GM20431 (cell line): ENCODE results near the gene SDC3.
"Not testable (repeated sequence)": the region's sequence is repeated elsewhere in the genome, so short reads cannot be mapped to it uniquely, and the experiment has no call there.

Experiments used
- in situ Hi-C: fragments of 300-500 bp; cut with MseI, MboI; formaldehyde crosslinking; loops from one replicate; pipeline ENCODE4 v1.15.0; 2020; ENCODE audit warnings: low sequenced_read_pairs; ENCODE audit not compliant: unreplicated experiment

SDC3 gene

GRCh38 chr1:30879126-30879786 lies 29.3 kb downstream of the SDC3 start:
- in situ Hi-C loops: no loop called here

DNA sequence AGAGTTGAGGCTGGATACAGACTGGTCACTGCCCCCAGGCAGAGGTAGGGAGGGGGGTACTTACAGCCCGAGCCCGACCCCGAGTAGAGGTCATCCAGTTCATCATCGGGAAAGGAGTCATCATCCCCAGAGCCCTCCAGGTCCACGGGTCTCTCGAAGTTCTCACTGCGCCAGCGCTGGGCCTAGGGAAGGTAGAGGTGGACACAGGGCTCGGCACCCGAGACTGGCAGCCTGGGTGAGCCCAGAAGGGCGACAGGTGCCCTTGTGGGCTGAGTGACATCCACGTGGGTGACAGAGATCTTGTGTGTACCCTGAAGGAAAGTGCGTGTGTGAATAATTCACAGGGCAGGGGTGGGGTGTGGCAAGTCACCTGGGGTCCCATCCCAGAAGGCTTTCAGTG lies 30.0 kb downstream of the SDC3 start:
- in situ Hi-C loops: no loop called here

DNA sequence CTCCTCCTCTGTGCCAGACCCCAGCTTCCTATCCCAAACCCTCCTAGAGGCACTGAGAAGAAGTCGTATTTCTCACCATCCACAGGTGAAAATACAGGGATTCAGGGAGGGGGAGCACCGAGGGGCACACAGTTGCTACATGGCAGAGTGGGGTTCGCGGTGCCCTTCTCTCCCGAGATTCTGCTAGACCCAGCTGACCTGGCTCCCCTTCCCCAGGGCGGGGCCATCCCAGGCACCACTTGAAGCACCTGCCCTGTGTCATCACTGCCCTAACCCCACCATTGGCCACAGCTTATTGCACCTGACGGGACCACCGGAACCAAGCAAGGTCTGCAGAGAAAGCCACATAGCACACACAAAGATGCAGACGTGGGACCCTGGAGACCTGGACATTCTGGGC lies 30.5 kb downstream of the SDC3 start:
- in situ Hi-C loops: no loop called here

GRCh38 chr1:30877205-30877912 lies 31.2 kb downstream of the SDC3 start:
- in situ Hi-C loops: no loop called here

DNA sequence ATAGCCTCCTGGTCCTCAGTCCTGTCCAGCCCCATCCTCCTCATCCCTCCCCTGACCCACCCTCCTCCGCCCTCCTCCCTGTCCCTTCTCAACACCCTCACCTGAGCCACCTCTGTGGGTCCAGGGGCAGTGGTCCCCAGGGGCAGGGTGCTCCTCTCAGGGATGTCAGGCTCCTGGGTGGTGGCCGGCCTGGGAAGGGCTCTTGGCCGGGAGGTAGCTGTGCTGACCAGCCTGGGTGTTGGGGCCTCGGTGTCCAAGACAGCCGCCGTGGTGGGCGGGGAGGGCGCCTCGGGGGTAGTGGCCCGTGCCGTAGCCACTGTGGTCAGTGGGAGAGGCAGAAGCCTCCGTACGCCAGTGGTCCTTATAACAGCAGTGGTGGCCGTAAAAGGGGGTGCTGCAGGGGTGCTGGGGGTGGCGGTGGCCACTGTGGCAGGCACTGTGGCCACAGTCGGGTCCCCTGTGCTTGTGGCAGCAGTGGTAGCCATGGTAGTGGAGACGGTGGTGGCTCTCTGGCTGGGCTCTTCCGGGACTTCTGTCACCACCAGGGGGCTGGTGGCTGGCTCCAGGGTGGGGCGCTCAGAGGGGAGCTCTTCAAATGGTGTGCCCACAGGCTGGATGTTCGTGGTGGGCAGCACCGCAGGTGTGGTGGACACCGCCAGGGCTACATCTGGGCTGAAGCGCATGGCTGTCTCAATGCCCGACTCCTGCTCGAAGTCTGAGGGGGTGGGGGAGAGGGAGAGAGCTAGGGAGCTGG lies 31.9 kb downstream of the SDC3 start:
- in situ Hi-C loops: no loop called here

DNA sequence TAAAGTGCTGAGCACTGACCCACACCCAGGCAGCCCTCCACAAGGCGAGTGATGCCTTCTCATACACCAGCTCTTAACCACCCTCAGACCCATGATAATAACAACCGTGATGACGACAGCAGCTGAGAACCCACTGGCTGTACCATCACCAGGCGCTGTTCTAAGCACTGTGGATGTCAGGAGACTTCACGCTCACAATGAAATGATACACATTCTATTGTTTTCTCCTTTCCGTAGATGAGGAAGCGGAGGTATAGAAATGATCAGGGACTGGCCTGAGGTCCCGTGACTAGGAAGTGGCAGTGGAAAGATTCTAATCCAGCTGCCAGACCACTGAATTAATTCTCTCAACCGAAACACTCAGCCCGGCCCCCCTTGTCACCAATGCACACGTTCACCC lies 32.6 kb downstream of the SDC3 start:
- in situ Hi-C loops: no loop called here

- in situ Hi-C loops: no loop called here
Measured at GRCh38 chr1:30875197-30875596, 33.4 kb downstream of the SDC3 start.

DNA sequence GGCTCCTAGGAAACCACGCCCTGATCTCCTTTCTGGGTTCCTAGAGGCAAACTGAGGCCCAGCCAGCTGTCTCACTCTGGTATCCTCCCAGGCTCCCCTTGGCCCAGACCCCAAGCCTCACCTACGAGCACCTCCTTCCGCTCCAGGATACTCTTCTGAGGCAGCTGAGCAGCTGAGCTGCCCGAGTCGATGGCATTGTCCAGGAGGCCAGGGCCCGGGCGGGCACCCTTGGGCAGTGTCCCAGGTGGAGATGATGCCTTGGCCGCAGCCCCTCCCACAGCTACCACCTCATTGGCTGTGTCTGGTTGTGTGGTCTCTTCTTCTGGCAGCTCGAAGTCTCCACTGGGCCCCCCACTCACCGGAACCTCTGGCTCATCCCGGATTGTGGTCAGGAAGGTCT lies 34.4 kb downstream of the SDC3 start:
- in situ Hi-C loops: no loop called here

GRCh38 chr1:30872948-30873263 lies 35.7 kb downstream of the SDC3 start:
- in situ Hi-C loops: no loop called here

DNA sequence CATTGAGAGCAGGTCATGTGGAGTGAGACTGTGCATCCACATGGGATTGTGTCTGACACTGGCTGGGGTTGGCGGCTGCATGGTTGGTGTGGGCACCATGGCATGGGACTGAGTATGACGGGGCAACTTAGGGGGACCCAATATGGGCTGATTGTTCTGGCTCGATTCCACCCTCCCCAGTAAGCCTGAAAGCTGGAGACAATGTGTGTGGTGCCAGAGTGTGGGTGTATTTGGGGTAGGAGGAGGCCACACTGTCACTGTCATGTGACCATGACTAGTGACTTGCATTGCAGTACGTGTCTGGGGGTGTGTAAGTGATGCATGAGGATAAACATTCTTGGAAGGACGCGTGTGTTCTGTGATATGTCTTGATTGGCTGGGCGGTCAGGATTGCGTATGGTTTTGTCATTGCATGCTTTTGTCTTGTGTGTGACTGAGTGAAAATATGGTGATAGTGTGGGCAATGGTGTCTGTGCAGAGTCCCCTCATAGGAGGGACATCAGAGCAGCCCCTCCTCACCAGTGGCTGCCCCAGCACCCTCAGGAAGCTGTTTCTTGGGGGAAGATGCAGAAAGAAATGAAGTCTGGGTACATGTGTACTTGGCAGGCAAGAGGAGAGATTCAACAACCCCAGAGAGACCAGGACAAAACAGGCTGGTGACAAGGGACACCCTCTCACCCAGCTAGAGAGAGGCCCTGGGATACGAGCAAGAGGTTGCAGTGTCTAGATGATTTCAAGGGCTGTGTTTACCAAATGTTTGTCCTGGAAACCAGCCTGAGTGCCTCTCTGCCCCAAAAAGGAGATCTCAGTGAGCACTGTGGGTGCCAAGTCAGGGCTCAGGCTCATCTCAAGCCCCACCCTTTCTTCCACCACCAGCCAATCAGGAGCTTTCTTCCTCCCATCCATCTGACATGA lies 36.3 kb downstream of the SDC3 start:
- in situ Hi-C loops: no loop called here

DNA sequence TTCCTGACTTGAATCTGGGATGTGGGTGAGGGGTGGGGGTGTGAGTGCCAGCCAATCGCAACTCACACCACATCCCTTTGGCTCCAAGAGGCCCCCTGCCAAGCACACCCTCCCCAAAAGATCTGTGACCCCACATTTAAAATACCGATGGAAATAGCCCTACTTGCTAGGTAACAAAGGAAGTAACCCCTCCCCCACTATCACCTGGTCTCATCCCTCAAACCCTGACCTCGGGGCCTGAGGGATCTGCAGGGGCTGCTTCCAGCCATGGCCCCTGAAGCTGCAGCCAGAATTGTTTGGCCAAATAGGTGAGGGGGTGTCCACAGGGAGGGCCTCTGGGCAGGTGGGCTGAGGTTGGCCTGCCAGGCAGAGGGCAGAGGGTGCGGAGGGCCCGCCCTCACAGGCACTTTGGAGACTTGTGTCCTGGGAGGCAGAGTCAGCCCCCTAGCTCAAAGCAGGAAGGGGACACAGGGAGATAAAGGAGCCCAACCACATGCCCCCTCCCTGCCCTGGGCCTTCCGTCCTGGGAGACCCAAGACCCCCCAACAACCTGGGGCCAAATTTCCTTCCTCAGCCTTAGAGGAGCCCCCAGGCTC lies 37.2 kb downstream of the SDC3 start:
- in situ Hi-C loops: no loop called here

DNA sequence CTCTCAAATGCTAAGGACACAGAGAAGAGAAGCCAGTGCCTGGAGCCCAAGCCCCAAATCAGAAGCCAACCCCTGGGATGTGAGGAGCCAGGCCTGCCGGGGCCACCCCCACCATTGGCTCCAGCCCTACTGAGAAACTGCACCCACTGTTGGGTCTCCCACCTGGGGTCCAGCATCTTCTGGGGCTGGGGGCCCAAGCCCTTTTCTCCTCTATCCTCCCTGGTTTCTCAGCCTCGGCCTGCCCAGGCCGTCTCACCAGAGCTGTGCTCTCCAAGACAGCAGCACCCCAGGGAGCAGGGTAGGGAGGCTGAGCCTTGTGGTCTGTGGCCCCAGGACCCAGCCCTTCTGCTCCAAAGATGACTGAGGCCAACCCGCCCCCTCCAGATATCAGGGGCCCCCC lies 37.9 kb downstream of the SDC3 start:
- in situ Hi-C loops: no loop called here

DNA sequence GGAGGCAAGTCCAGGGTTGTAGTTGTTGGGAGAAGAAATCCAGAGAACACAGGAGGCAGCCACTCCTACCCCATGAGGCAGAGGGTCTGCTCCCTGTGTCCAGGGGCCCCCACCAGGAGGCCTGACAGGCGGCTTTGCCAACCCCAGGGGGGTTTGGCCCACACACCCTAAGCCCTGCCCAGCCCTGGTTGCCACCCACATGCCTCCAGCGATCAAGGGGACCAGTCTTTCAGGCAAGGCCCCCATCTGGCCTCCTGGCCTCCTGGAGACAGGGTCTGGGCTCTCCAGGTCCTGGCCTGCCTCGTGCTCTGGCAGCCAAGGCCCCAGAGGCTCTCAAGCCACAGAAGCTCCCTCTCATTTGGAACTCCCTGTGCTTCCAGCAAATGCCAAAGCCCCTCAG lies 38.5 kb downstream of the SDC3 start:
- in situ Hi-C loops: no loop called here

- in situ Hi-C loops: no loop called here
Measured at GRCh38 chr1:30868833-30869435, 39.6 kb downstream of the SDC3 start.

DNA sequence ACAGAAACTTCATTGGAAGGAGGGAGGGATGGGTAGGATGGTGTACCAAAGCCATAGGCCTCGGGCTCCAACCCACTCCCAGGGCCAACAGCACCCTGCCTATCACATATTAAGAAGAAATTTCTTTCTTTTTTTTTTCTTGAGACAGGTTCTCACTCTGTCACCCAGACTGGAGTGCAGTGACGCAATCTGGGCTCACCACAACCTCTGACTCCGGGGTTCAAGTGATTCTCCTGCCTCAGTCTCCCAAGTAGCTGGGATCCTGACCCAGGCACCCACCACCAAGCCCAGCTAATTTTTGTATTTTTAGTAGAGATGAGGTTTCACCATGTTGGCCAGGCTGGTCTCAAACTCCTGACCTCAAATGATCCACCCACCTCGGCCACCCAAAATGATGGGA lies 40.5 kb downstream of the SDC3 start:
- in situ Hi-C loops: not testable (repeated sequence)

DNA sequence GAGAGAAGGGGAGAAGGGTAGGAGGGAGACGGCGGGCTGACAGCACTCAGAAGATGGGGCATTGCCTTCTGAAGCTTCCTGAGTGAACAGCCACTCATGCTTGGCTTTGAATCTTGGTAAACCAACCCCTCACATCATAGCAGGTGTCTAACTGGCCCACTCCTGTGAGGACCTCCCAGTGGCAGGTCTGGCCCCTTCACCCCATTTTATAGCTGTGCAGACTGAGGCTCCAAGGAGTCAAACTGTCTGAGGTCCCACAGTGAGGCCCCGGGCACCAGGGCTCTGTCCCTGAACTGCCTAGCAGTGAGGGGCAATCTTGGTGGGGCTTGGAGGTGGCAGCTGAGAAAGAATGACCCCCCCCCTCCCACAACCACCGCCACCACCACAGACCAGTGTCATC lies 41.0 kb downstream of the SDC3 start:
- in situ Hi-C loops: no loop called here

- in situ Hi-C loops: no loop called here
Measured at GRCh38 chr1:30866594-30866993, 42.0 kb downstream of the SDC3 start.

DNA sequence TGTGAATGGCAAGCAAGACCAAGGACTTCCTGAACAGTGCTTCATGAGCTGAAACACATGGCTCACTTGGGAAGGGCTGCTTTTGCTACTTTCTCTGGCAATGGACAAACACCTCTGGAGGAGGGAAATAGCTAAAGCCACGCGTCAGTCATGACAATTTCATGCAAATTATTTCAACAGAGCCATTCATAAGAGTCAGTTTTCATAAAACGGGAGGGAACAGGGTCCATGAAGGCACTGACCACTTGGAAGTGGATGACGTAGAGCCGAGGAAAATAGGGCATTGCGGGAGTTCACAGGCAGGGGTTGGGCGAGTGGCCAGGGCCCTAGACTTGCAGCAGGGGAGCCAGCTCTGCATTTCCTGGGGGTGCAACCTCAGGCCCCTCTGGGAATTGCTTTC lies 43.9 kb downstream of the SDC3 start:
- in situ Hi-C loops: no loop called here

DNA sequence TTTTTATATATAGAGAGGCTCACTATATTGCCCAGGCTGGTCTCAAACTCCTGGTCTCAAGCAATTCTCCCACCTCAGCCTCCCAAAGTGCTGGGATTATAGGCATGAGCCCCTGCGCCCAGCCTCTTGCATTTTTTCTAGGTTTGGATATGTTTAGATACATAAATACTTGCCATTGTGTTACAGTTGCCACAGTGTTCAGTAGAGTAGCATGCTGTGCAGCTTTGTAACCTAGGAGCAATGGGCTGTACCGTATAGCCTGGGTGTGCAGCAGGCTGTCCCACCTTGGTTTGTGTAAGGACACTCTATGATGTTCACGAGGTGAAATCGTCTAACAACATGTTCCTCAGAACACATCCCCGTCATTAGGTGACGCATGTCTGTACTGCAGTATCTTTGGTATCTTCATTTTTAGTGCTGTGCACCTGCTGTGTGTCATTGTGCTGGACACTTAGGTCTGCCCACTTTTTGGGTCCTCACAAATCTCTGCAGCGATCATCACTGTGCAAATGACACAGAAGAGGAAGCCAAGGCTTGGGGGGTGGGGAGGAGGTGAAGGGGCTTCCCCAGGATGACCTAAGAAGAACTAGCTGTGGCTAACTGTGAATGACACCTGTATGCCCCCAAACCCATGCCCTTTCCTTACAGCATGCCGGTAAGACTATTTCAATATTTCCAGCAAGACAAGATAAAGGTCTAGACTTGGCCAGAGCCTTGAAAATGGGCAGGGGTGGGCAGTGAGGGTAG lies 44.5 kb downstream of the SDC3 start:
- in situ Hi-C loops: no loop called here
